GM19025 (cell line): Measurements from ENCODE around the gene TDRD6.
"Not testable (repeated sequence)": the region's sequence is repeated elsewhere in the genome, so short reads cannot be mapped to it uniquely, and the experiment has no call there.

Source experiments
- ATAC-seq: cut with Tn5 transposase; IDR thresholded peaks from one replicate; pipeline ENCODE4 v1.9.1; 2021; ENCODE audit warnings: mild to moderate bottlenecking, low read depth, moderate library complexity; ENCODE audit not compliant: unreplicated experiment

TDRD6 gene

DNA sequence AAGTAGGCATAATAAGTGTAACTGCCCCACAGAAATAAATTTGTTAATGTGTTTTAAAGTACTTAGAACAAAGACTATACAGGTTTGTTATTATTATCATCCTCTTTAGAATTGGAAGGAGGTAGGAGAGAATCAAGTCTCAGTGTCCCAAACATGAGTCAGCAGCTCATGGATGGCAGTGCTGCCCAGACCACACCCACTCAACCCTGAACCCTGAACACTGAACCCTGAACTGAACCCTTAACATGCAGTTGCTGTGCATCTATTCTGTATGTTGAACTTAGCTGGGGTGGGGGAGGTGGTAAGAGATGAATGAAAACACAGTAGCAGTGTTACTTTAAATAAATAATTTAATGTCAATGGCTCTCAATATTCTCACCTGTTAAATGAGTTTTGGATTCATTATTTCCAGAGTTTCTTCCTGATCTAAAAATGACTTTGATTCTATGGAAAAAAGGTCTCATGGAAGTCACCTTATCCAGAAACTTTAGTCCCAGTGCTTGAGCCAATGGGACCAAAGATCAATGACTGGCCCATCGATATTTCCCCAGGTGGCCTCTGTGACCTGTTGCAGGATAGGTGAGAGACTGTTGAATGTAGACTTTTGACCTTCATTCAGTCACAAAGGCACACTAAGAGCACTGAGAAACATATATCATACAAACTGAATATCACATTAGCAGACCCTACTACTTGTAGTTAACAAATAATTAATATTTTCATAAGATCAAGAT is 55.9 kb downstream of the TDRD6 start:
- ATAC-seq = no peak

DNA sequence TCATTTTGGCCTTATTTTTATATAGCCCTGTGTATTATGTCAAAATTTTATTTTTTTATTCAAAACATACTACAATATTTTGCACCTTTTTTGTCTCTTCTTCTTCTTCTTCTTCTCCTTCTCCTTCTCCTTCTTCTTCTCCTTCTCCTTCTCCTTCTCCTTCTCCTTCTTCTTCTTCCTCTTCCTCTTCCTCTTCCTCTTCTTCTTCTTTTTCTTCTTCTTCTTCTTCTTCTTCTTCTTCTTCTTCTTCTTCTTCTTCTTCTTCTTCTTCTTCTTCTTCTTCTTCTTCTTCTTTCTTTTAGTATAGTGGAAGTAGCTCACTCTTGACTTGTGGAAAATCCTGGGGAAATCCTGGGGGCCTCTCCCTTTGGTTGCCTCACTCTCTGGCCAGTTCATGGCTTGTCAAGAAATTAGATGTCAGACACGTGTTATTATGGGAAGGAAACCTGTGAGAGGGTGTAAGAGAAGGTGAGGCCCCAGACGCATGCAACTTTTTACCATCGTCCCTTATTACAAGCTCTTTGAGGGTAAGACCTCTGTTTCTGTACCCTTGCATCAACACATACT is 56.6 kb downstream of the TDRD6 start:
- ATAC-seq = not testable (repeated sequence)

DNA sequence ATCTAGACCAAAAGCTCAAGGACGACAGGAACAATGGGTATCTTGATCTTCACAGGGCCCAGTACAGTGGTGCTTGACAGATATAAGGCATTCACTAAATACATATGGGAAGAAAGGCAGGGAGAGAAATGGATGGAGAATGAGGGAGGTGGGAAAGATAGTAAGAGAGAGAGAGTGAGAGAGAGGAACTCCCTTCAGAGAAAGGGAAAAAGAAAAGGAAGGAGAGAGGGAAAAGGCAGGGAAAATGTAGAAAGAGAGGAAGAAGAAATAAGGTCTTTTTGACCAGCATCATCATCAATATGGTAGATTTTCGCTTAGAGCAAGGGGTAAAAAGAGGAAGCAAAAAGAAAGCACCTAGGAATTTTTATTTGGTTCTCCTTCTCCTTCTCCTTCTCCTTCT is 58.3 kb downstream of the TDRD6 start:
- no peak for ATAC-seq

DNA sequence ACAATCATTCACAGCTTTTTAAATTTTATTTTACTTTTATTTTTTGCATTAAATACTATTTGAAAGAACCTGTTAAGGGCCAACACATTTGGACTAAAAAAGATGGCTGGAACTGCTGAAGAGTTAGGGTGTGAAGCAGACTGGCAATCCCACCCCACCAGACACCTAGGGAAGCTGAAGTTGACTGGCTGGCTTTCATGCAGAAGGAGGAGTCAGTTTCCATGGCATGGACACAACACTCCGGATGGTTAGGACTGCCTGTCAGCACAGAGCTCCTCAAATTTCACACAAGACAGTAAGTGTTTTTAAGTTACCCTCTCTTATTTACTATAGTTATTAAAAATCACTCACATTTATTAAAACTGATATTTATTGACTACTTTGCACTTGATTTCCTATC is 59.0 kb downstream of the TDRD6 start, which contains the start of gene ANKRD66:
TSS of gene ANKRD66 (plus strand) at position 238 of the 400 bp plus-strand sequence. CDS start 5,016 bp downstream, outside the sequence.
- no peak for ATAC-seq

DNA sequence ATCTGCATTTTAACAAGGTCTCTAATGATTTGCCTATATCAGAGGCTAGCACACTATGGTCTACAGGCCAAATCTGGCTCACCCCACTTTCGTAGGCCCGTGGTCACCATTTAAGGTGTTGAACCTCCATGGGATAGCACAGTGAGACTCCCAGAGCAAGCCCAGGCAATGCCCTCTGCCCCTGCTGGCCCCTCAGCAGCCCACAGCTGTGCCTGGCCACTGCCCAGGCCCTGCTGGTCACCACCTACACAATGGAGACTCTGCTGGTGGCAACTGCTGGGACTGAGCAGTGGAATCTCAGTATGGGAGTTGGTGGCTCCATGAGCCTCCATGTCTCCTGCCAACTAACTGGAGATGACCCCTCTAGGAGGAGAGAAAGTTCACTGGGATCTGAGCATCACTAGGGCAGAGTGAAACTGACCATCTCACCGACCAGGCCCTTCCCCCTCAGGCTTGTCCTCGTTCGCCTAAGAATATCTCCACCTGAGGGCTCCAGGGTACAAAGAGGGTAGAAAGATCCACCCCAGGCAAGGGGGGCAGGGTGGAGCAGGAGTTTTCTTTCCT is 61.3 kb downstream of the TDRD6 start:
- ATAC-seq = no peak

DNA sequence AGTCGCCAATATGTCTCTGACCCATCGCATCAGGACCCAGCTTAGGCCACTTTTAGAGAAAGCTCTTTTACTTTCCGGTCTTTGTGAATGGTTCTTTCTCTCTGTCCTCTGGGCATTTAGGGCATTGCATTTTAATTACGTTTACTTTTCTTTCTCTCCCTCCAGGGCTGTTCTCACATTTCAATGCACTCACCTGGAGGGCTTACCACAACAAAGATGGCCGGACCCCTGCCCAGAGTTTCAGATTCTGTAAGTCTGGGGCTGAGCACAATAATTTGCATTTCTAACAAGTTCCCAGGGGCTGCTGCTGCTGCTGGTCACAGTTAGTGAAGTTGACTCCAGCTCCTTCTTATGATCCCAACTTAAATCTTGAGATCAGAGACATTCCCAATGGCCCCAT is 62.0 kb downstream of the TDRD6 start:
- no peak for ATAC-seq

DNA sequence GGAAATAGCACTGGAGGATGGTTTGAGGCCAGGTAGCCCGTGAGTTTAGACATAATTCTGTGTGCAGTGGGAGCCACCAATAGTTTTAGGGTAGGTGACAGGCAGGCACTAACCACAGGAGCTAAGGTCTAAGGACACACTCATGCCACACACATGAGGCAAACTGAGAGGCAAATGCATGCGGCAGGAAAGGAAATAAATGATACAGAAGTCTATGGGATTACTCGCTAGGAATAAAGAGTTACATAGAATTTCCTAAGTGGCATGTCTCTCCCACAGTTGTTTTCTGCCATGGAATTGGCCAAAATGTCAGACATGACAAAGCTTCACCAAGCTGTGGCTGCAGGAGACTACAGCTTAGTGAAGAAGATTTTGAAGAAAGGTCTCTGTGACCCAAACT is 64.0 kb downstream of the TDRD6 start:
- no peak for ATAC-seq
